ENCODE data around the gene POLD2.

Gene POLD2

GRCh38 chr7:44077681-44078091 lies 45.7 kb downstream of the POLD2 start:
- no peaks in the 10 kb centered on the region for H3K27me3 ChIP-seq (replicated peaks in 2 of 5; ENCODE audit: control insufficient read depth in 4 of 5, insufficient read depth in 5 of 5, low read length in 4 of 5)
- H3K9me3 ChIP-seq (ENCODE audit: control extremely low read depth in 1 of 5, control insufficient read depth in 4 of 5, insufficient read depth in 2 of 5, low read depth in 1 of 5, low read length in 4 of 5), result no peaks in the 10 kb centered on the region
- POLR2A ChIA-PET, result no interaction called here
- CTCF ChIA-PET, result interaction anchor here (0.9 kb wide), 1 partner anchor 13 kb away, joined by 3 read pairs; no protein-coding TSS in a partner anchor
- peaks cover 5 to 76% (median 49%) of the 10 kb centered on the region in 4 experiments for H3K36me3 ChIP-seq (ENCODE audit: control insufficient read depth in 4 of 4, insufficient read depth in 4 of 4, low read length in 3 of 4)
- peaks cover 3 to 31% (median 27%) of the 10 kb centered on the region in 4 experiments for H3K4me1 ChIP-seq (ENCODE audit: control extremely low read depth in 1 of 4, control insufficient read depth in 4 of 4, insufficient read depth in 4 of 4, low read length in 3 of 4)
- no peak overlapping the region for H3K27ac ChIP-seq (ENCODE audit: insufficient read depth in 1 of 2, low read depth in 1 of 2, low read length in 2 of 2, poor library complexity in 1 of 2, severe bottlenecking in 2 of 2)
- H3K4me3 ChIP-seq (ENCODE audit: control insufficient read depth in 1 of 7, extremely low read depth in 1 of 7, insufficient read depth in 4 of 7, low read depth in 2 of 7, low read length in 6 of 7), result no peak overlapping the region
- WGBS (ENCODE audit: insufficient coverage), result 93% methylated on average over 4 of the region's 5 CpGs
- no peak for DNase-seq

GRCh38 chr7:44077061-44077460 lies 46.3 kb downstream of the POLD2 start:
- Histone ChIP-seq H3K27me3 (replicated peaks in 2 of 5; ENCODE audit: control insufficient read depth in 4 of 5, insufficient read depth in 5 of 5, low read length in 4 of 5) (no peaks in the 10 kb centered on the region), H3K36me3 (ENCODE audit: control insufficient read depth in 4 of 4, insufficient read depth in 4 of 4, low read length in 3 of 4) (peaks cover 5 to 81% (median 49%) of the 10 kb centered on the region in 4 experiments), H3K9me3 (ENCODE audit: control extremely low read depth in 1 of 5, control insufficient read depth in 4 of 5, insufficient read depth in 2 of 5, low read depth in 1 of 5, low read length in 4 of 5) (no peaks in the 10 kb centered on the region), H3K4me1 (ENCODE audit: control extremely low read depth in 1 of 4, control insufficient read depth in 4 of 4, insufficient read depth in 4 of 4, low read length in 3 of 4) (peaks cover 3 to 35% (median 30%) of the 10 kb centered on the region in 4 experiments), H3K27ac (ENCODE audit: insufficient read depth in 1 of 2, low read depth in 1 of 2, low read length in 2 of 2, poor library complexity in 1 of 2, severe bottlenecking in 2 of 2) (no peak overlapping the region), H3K4me3 (ENCODE audit: control insufficient read depth in 1 of 7, extremely low read depth in 1 of 7, insufficient read depth in 4 of 7, low read depth in 2 of 7, low read length in 6 of 7) (no peak overlapping the region)
- DNase-seq, result no peak
- no CpG with 5 or more reads among the region's 9 CpGs for WGBS (ENCODE audit: insufficient coverage)
- ChIA-PET CTCF (interaction anchor here (1.5 kb wide), 1 partner anchor 11 kb away, joined by 5 read pairs; no protein-coding TSS in a partner anchor), POLR2A (no interaction called here)

- DNase-seq, result no peak
- Histone ChIP-seq H3K9me3 (ENCODE audit: control extremely low read depth in 1 of 5, control insufficient read depth in 4 of 5, insufficient read depth in 2 of 5, low read depth in 1 of 5, low read length in 4 of 5) (no peaks in the 10 kb centered on the region), H3K27me3 (replicated peaks in 2 of 5; ENCODE audit: control insufficient read depth in 4 of 5, insufficient read depth in 5 of 5, low read length in 4 of 5) (no peaks in the 10 kb centered on the region), H3K27ac (ENCODE audit: insufficient read depth in 1 of 2, low read depth in 1 of 2, low read length in 2 of 2, poor library complexity in 1 of 2, severe bottlenecking in 2 of 2) (peak overlapping the region in 1 of 2 experiments; percentile 9), H3K36me3 (ENCODE audit: control insufficient read depth in 4 of 4, insufficient read depth in 4 of 4, low read length in 3 of 4) (peaks cover 5 to 85% (median 49%) of the 10 kb centered on the region in 4 experiments), H3K4me1 (ENCODE audit: control extremely low read depth in 1 of 4, control insufficient read depth in 4 of 4, insufficient read depth in 4 of 4, low read length in 3 of 4) (peaks cover 3 to 29% (median 25%) of the 10 kb centered on the region in 4 experiments), H3K4me3 (ENCODE audit: control insufficient read depth in 1 of 7, extremely low read depth in 1 of 7, insufficient read depth in 4 of 7, low read depth in 2 of 7, low read length in 6 of 7) (no peak overlapping the region)
- ChIA-PET CTCF (interaction anchor here (1.4 to 1.7 kb wide), 3 partner anchors 10 to 62 kb away, joined by 4 to 5 read pairs (median 5); no protein-coding TSS in a partner anchor), POLR2A (no interaction called here)
- WGBS (ENCODE audit: insufficient coverage), result 97% methylated on average over 14 of the region's 20 CpGs
Observed at GRCh38 chr7:44076101-44076895, 47.0 kb downstream of the POLD2 start.

GRCh38 chr7:44075296-44076075 lies 47.9 kb downstream of the POLD2 start:
- Histone ChIP-seq H3K9me3 (ENCODE audit: control extremely low read depth in 1 of 5, control insufficient read depth in 4 of 5, insufficient read depth in 2 of 5, low read depth in 1 of 5, low read length in 4 of 5) (no peaks in the 10 kb centered on the region), H3K27me3 (replicated peaks in 2 of 5; ENCODE audit: control insufficient read depth in 4 of 5, insufficient read depth in 5 of 5, low read length in 4 of 5) (no peaks in the 10 kb centered on the region), H3K36me3 (ENCODE audit: control insufficient read depth in 4 of 4, insufficient read depth in 4 of 4, low read length in 3 of 4) (peaks cover 5 to 79% (median 48%) of the 10 kb centered on the region in 4 experiments), H3K4me3 (ENCODE audit: control insufficient read depth in 1 of 7, extremely low read depth in 1 of 7, insufficient read depth in 4 of 7, low read depth in 2 of 7, low read length in 6 of 7) (no peak overlapping the region), H3K4me1 (ENCODE audit: control extremely low read depth in 1 of 4, control insufficient read depth in 4 of 4, insufficient read depth in 4 of 4, low read length in 3 of 4) (peaks cover 0 to 23% (median 19%) of the 10 kb centered on the region in 4 experiments), H3K27ac (ENCODE audit: insufficient read depth in 1 of 2, low read depth in 1 of 2, low read length in 2 of 2, poor library complexity in 1 of 2, severe bottlenecking in 2 of 2) (peak overlapping the region in 1 of 2 experiments; percentile 9)
- ChIA-PET POLR2A (no interaction called here), CTCF (interaction anchor here (0.8 to 1.7 kb wide), 5 partner anchors 8 to 63 kb away, joined by 3 to 5 read pairs (median 4); no protein-coding TSS in a partner anchor)
- WGBS (ENCODE audit: insufficient coverage), result 97% methylated on average over 15 of the region's 17 CpGs
- no peak for DNase-seq

- WGBS (ENCODE audit: insufficient coverage), result 29% methylated on average over 13 of the region's 13 CpGs
- POLR2A ChIA-PET, result interaction anchor here (1.1 kb wide), 1 partner anchor 50 kb away, joined by 3 read pairs; no protein-coding TSS in a partner anchor
Observed at GRCh38 chr7:44074349-44074695, 49.0 kb downstream of the POLD2 start.

GRCh38 chr7:44073664-44074348 lies 49.5 kb downstream of the POLD2 start:
- peaks cover 5 to 63% (median 38%) of the 10 kb centered on the region in 4 experiments for H3K36me3 ChIP-seq (ENCODE audit: control insufficient read depth in 4 of 4, insufficient read depth in 4 of 4, low read length in 3 of 4)
- POLR2A ChIA-PET, result interaction anchor here (1.1 kb wide), 1 partner anchor 50 kb away, joined by 3 read pairs; no protein-coding TSS in a partner anchor
- H3K27me3 ChIP-seq (replicated peaks in 2 of 5; ENCODE audit: control insufficient read depth in 4 of 5, insufficient read depth in 5 of 5, low read length in 4 of 5), result no peaks in the 10 kb centered on the region
- peak overlapping the region in 3 of 7 experiments; percentile 39 to 68 (median 46) for H3K4me3 ChIP-seq (ENCODE audit: control insufficient read depth in 1 of 7, extremely low read depth in 1 of 7, insufficient read depth in 4 of 7, low read depth in 2 of 7, low read length in 6 of 7)
- H3K9me3 ChIP-seq (ENCODE audit: control extremely low read depth in 1 of 5, control insufficient read depth in 4 of 5, insufficient read depth in 2 of 5, low read depth in 1 of 5, low read length in 4 of 5), result no peaks in the 10 kb centered on the region
- peak overlapping the region; percentile 75 to 90 for H3K27ac ChIP-seq (ENCODE audit: insufficient read depth in 1 of 2, low read depth in 1 of 2, low read length in 2 of 2, poor library complexity in 1 of 2, severe bottlenecking in 2 of 2)
- H3K4me1 ChIP-seq (ENCODE audit: control extremely low read depth in 1 of 4, control insufficient read depth in 4 of 4, insufficient read depth in 4 of 4, low read length in 3 of 4), result peaks cover 0 to 23% (median 19%) of the 10 kb centered on the region in 4 experiments
- peak; percentile 89 to 96 (median 96) for DNase-seq
- CTCF ChIA-PET, result interaction anchor here (0.5 to 1.7 kb wide), 3 partner anchors 12 to 31 kb away, joined by 3 to 5 read pairs (median 4); partner anchors contain the start of gene AEBP1
- WGBS (ENCODE audit: insufficient coverage), result 45% methylated on average over 21 of the region's 26 CpGs

More at GRCh38 chr7:44074349-44074695, 49.0 kb downstream of the POLD2 start:
- Histone ChIP-seq H3K27ac (ENCODE audit: insufficient read depth in 1 of 2, low read depth in 1 of 2, low read length in 2 of 2, poor library complexity in 1 of 2, severe bottlenecking in 2 of 2) (peak overlapping the region; percentile 75 to 90), H3K9me3 (ENCODE audit: control extremely low read depth in 1 of 5, control insufficient read depth in 4 of 5, insufficient read depth in 2 of 5, low read depth in 1 of 5, low read length in 4 of 5) (no peaks in the 10 kb centered on the region), H3K36me3 (ENCODE audit: control insufficient read depth in 4 of 4, insufficient read depth in 4 of 4, low read length in 3 of 4) (peaks cover 5 to 68% (median 42%) of the 10 kb centered on the region in 4 experiments), H3K27me3 (replicated peaks in 2 of 5; ENCODE audit: control insufficient read depth in 4 of 5, insufficient read depth in 5 of 5, low read length in 4 of 5) (no peaks in the 10 kb centered on the region), H3K4me1 (ENCODE audit: control extremely low read depth in 1 of 4, control insufficient read depth in 4 of 4, insufficient read depth in 4 of 4, low read length in 3 of 4) (peaks cover 0 to 23% (median 19%) of the 10 kb centered on the region in 4 experiments), H3K4me3 (ENCODE audit: control insufficient read depth in 1 of 7, extremely low read depth in 1 of 7, insufficient read depth in 4 of 7, low read depth in 2 of 7, low read length in 6 of 7) (peak overlapping the region in 3 of 7 experiments; percentile 39 to 68 (median 46))
- CTCF ChIA-PET, result interaction anchor here (0.5 to 1.7 kb wide), 3 partner anchors 13 to 30 kb away, joined by 3 to 5 read pairs (median 4); partner anchors contain the start of gene AEBP1
- DNase-seq, result no peak
